NCI-H524 (cell line): ENCODE results near the gene ZNF518B.

Experiments used
- DNase-seq, 2 experiments: peaks; one replicate each; lab custom pipeline; 2025; lab: John Stamatoyannopoulos, UW

ZNF518B gene

DNA sequence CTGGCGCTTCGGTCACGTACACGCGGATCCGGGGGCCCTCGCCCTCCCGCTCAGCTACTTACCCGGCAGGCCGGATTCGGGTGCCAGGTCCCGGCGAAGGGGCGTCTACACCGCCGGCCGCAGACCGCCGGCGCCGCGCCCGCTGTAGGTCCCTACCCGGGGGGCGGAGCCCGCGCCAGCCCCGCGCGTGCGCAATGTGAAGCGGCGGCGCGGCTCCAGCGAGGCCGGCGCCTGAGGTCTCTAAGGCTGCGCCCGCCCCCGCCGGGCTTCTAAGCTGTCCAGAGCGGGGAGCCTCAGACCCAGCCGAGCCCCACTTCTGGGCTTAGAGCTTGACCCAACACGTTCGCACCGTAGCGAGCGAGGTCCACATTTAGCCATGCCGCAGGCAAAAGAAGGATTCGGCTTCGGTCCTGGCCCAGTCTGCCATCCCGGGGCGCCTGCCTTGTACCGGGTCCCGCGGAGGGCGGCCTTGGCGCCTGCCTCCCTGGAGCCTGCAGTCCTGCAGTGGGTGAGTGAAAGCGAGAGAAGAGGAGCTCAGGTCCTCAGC lies at the start of gene ZNF518B:
Gene ZNF518B (minus strand): TSS at position 172 of the 547 bp plus-strand sequence. CDS start 11,098 bp downstream, outside the sequence.
- DNase-seq: peak; percentile 33 to 60

- DNase-seq: no peak
Observed at GRCh38 chr4:10506077-10506476, 48.9 kb upstream of the ZNF518B start.

GRCh38 chr4:10504570-10505179 lies 47.4 kb upstream of the ZNF518B start:
- no peak for DNase-seq

GRCh38 chr4:10502717-10503116 lies 45.5 kb upstream of the ZNF518B start:
- DNase-seq: no peak

GRCh38 chr4:10500776-10501175 lies 43.5 kb upstream of the ZNF518B start:
- DNase-seq: no peak

- DNase-seq: no peak
Observed at GRCh38 chr4:10496200-10496599, 39.0 kb upstream of the ZNF518B start.

DNA sequence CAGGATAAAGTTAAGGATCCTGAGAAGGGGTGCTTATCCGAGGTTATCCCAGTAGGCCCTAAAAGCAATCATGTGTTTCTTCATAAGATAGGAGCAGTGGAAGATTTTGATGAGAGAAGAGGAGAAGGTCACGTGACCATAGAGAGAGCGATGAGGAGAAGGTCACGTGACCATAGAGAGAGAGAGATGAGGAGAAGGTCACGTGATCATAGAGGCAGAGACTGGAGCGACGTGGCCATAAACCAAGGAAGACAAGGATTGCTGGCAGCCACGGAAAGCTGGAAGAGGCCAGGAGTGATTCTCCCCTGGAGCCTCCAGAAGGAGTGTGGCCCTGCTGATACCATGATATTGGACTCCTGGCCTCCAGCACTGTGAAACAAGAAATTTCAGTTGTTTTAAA lies 38.4 kb upstream of the ZNF518B start:
- DNase-seq: no peak

DNA sequence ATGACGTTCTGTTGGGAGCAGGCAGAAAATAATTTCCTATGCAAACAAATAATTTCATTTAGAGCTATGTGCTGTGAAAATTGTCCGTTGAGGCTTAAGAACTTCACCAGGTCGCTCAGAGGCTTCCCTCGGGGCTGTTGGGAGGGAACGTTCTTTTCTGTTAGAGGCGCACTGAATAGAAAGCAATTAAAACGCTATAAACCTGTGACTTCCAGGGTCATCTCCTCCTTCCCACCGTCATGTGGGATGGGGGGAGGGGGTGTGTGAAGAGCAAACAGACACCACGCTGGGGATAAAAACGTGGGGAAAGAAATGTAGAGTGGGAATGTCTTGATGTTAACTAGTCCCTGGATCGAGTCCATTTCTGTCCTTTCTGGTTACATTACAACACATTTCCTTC lies 35.2 kb upstream of the ZNF518B start:
- no peak for DNase-seq

DNA sequence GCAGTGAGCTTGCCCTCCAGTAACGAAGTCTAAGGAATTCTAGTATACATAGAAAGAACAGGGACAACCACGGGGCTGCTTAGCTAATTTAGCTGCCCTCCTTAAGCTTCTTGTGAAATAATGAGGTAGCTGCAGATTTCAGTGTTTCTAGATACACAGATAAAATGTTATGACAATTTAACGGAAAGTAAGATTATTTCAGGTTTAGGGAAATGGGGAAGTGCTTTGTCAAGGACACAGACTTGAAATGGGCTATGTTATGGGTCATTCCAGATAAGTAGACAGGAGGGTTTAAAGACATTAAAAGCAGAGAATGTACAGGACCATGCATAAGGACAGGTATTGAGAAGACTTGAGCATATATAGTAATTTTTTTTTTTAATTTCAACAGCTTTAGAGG lies 34.2 kb upstream of the ZNF518B start:
- DNase-seq: no peak

- no peak for DNase-seq
Observed at GRCh38 chr4:10490996-10491395, 33.8 kb upstream of the ZNF518B start.

DNA sequence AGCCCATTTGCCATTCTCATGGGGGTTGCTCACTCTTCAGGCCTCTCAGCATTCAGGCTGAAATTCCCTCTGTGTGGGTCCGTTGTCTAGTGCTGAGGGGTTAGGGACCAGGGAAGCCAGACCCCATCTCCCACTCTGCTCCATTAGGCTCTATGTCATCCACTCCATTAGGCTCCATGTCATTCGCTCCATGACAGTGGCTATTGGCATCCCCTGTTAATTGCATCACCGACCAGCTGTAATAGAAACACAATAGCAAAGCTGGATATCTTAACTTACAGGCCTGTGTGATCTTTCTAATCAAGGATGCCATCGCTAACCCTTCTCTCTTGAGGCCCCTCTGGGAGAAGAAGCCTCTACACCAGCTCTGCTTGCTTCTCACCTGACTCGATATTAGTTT lies 25.7 kb upstream of the ZNF518B start:
- DNase-seq: no peak

DNA sequence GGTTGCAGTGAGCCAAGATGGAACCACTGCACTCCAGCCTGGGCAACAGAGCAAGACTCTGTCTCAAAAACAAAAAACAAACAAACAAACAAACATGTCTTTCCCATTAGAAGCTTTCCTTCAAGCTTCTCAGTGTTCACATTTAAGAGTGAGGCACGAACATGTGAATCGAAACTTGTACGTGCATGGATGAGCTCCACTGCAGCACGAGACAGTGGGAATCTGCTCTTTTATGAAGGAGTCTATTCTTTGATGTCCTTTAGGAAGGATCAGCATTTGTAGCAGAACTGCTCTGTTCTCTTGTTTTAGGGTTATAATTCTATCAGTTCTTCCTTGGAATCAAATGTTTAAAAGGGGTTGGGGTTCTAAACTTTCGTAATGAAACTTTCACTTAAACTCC lies 23.4 kb upstream of the ZNF518B start:
- no peak for DNase-seq

DNA sequence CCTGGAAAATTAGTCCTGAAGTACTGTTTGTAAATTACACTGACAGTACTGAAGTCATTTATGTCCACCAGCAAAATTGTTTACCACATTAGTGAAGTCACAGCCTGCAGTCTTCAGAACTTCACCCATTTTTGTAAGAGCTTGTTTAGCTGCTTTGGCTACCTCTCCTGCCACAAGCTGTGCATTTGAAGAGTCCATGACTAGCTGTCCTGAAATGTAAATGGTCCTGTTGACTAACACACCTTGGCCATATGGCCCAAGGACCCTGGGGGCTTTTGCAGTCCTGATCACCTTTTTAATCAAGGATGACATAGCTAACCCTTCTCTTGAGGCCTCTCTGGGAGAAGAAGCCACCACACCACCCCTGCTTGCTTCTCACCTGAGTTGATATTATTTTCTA lies 21.4 kb upstream of the ZNF518B start:
- DNase-seq: no peak

DNA sequence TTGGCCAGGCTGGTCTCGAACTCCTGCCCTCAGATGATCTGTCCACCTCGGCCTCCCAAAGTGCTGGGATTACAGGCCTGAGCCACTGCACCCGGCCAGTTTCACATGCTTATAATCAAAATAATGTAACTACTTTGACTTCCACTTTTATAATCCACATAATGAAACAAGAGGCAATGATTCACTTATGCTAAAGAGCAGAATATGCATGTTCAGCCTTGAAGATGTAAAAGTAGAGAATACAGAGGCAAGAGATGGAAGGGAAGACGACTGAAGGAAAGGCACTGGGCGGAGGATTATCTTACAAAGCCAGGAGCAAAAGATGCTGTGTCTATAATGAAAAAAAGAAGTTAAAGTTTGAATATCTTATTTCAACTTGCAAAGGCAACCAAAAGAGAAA lies 13.3 kb upstream of the ZNF518B start:
- no peak for DNase-seq

- no peak for DNase-seq
Observed at GRCh38 chr4:10466161-10466560, 8.9 kb upstream of the ZNF518B start.

DNA sequence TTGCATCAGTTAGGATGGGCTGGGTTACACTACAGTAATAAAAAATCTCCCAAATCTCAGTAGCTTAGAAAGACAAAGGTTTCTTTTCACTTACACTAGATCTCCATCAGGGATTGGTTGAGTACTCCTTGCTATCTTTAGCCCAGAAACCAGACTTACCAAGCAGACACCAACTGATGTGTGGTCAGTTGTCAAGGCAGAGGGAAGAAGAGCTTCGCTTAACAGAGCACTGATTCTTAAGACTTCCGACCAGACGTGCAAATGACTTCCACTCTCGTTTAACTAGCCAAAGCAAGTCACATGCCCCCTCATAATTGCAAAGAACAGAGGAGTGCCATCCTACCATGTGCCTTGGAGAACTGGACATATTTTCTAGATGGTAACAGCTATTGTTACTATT lies 5.7 kb upstream of the ZNF518B start:
- DNase-seq: no peak

- no peak for DNase-seq
Observed at GRCh38 chr4:10461850-10462400, 4.7 kb upstream of the ZNF518B start.

- no peak for DNase-seq
Observed at GRCh38 chr4:10461091-10461849, 4.0 kb upstream of the ZNF518B start.

- DNase-seq: no peak
Observed at GRCh38 chr4:10460313-10461047, 3.3 kb upstream of the ZNF518B start.

DNA sequence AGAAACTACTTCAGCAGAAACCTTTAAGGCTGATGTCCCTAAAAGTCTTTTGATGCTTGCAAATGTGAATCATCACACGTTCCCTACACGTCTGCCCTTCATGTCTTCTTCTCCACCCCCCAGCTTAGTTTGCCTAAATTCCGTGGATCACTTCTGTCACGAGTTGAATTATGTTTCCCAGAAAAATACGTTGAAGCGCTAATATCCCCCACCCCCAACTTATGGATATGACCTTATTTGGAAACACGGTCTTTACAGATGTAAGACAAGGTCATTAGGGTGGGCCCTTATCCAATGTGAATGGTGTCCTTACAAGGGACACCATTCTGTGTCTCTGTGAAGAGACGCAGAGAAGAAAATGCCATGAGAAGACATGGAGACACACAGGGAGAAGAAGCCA lies 2.1 kb upstream of the ZNF518B start:
- no peak for DNase-seq

- no peak for DNase-seq
Observed at GRCh38 chr4:10458177-10458576, 951 bp upstream of the ZNF518B start.

GRCh38 chr4:10456595-10457254 lies 501 bp downstream of the ZNF518B start:
- DNase-seq: peak; percentile 1 to 29
